ENCODE data around the gene FEM1C.
"Not testable (repeated sequence)": the region's sequence is repeated elsewhere in the genome, so short reads cannot be mapped to it uniquely, and the experiment has no call there.

Gene FEM1C

GRCh38 chr5:115479166-115479873, 65.3 kb downstream of the FEM1C start:
- not testable (repeated sequence) for DNase-seq (ENCODE audit: low read depth in 2 of 2, low spot score in 1 of 2)

- DNase-seq (ENCODE audit: low read depth in 2 of 2, low spot score in 1 of 2): no peak
These were observed 66.3 kb downstream of the FEM1C start for GRCh38 chr5:115478281-115478680.

- no peak for DNase-seq (ENCODE audit: low read depth in 2 of 2, low spot score in 1 of 2)
These were observed 67.0 kb downstream of the FEM1C start for GRCh38 chr5:115477581-115477980.

GRCh38 chr5:115475788-115476187, 68.8 kb downstream of the FEM1C start:
- no peak for DNase-seq (ENCODE audit: low read depth in 2 of 2, low spot score in 1 of 2)

DNA sequence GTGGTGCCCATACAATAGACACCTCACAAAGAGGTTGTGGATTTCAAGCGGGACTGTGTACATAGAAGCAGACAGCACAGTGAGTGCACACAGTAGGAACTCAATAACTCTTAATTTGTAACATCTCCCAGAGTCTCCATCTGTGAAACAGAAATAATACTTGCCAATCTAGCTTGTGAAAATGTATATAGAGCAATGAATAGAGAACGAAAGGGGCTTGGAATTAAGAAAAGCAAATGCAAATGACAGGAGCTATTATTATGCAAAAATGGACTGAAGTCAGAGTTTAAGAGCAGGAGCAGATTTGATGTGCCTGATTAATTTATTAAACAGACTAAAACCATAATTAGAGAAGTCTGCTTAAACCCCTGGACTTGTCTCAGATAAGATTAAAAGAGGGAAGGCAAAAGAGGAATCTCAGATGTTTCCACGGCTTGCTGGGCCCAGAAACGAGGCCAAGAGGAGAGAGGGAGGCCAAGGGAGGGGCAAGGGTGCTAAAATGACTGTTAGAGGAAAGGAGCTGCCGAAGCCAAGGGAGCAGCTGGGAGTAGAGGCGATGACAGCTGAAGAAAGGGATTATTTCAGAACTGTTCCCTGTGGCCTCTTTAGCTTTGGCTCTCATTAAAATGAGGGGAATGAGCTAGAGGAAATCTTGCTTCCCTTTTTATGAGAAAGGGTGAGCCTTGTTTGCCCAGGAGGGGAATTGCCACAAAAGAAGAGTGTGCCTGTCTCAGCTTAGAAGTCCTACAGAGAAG, 72.1 kb downstream of the FEM1C start:
- no peak for DNase-seq (ENCODE audit: low read depth in 2 of 2, low spot score in 1 of 2)

DNA sequence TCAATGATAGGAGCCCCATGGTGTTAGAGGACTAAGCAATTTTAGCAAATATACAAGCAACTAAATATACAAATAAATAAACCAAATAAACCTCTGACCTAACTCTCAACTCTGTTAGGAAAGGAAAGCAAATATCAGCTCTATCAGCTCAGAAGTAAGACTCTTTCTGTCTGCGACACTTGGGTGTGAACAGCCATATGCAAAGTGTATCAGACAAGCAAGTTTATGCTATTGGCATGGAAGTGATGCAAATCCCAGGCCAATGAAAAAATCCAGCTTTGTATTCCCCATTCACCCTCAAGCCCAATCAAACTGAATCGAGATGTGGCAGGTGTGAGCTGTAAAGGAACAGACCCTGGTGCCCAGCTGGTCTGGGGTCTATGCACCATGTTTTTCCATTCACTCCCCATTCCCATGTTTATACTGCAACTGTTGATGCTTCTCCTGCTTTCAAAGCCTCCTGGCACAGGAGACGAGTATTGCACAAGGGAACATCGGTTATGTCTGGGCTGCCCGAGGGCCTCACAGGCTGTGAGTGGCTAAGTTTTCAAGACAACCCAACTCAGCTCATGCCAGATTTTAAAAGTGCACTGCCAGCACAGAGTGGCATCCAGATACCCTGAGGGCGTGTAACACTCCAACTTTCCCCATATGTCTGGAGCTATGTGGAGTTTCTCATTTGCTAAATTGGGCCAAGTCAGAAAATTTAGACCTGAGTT, 73.1 kb downstream of the FEM1C start:
- DNase-seq (ENCODE audit: low read depth in 2 of 2, low spot score in 1 of 2): no peak

- no peak for DNase-seq (ENCODE audit: low read depth in 2 of 2, low spot score in 1 of 2)
These were observed 73.7 kb downstream of the FEM1C start for GRCh38 chr5:115470921-115471320.

Data from stimulated activated CD8-positive, alpha-beta memory T cell treated with anti-CD3 and anti-CD28 coated beads, Interleukin-4, amount 100 ng/mL, for 1 hour (primary cell).